ENCODE results near the gene FXYD5.
A peak's percentile ranks its signal among the peaks of the same experiment; 100 is the strongest.
"Not testable (repeated sequence)": the region's sequence is repeated elsewhere in the genome, so short reads cannot be mapped to it uniquely, and the experiment has no call there.

FXYD5 gene

DNA sequence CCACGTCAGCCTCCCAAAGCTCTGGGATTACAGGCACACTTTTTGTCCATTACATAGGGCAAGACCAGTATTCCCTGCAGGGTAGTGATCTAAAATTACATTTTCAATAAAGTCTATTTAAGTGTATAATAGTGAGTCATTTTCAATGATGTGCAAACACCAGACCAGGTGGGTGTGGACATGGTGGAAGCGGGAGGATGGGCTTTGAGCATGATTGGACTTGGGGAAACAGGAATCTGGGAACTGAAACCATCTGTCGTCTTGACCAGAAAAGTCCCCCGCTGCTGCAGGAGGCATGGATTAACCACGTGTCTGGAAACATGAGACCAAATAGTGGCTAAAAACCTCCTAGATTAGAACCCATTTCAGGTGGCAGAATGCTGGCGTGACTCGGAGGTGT lies 34.0 kb upstream of the FXYD5 start:
- no peak for DNase-seq

DNA sequence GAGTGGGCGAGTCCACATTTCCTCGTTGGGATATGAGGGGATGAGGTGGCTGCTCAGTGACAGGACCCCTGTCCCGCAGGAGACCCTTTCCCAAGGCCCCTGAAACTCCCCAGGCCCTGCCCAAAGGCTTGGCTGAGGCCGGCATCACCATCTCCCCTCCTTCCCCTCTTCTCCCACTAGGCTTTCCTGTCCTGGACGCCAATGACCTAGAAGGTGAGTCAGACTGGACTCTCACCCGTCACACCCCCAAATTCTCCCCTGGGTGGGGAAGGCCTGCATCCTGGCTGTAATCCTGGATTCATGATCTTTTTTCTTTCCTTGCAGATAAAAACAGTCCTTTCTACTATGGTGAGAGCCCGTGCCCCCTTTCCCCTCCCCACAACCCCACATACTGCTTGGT lies 33.6 kb upstream of the FXYD5 start:
- no peak for DNase-seq

DNA sequence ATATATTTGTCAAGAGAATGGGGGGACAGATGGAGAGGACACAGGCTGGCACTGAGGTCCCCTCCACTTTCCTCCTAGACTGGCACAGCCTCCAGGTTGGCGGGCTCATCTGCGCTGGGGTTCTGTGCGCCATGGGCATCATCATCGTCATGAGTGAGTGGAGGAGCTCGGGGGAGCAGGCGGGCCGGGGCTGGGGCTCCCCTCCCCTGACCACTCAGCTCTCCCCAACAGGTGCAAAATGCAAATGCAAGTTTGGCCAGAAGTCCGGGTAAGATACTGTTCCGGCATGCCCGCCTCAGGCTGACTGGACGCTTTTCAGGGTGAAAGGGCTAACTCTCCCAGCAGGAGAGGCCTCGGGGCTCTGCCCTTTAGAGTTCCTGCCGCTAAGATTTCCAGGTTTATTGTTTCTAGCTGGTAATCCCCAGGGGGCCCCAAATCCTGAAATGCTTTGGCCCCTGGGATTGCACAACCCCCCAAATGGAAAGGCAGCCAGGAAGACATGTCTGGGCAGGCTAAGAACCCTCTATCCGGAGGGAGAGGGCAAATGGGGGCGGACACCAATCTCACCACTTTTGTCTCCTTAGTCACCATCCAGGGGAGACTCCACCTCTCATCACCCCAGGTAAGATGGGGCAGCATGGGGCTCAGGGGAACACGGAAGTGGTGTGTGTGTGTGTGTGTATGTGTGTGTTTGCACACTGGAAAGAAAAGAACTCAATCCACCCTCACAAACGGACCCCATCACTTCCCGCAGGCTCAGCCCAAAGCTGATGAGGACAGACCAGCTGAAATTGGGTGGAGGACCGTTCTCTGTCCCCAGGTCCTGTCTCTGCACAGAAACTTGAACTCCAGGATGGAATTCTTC lies 31.6 kb upstream of the FXYD5 start:
- no peak for DNase-seq

DNA sequence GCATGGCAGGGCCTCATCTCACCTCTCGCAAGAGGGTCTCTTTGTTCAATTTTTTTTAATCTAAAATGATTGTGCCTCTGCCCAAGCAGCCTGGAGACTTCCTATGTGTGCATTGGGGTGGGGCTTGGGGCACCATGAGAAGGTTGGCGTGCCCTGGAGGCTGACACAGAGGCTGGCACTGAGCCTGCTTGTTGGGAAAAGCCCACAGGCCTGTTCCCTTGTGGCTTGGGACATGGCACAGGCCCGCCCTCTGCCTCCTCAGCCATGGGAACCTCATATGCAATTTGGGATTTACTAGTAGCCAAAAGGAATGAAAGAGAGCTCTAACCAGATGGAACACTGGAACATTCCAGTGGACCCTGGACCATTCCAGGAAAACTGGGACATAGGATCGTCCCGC lies 31.0 kb upstream of the FXYD5 start:
- no peak for DNase-seq

DNA sequence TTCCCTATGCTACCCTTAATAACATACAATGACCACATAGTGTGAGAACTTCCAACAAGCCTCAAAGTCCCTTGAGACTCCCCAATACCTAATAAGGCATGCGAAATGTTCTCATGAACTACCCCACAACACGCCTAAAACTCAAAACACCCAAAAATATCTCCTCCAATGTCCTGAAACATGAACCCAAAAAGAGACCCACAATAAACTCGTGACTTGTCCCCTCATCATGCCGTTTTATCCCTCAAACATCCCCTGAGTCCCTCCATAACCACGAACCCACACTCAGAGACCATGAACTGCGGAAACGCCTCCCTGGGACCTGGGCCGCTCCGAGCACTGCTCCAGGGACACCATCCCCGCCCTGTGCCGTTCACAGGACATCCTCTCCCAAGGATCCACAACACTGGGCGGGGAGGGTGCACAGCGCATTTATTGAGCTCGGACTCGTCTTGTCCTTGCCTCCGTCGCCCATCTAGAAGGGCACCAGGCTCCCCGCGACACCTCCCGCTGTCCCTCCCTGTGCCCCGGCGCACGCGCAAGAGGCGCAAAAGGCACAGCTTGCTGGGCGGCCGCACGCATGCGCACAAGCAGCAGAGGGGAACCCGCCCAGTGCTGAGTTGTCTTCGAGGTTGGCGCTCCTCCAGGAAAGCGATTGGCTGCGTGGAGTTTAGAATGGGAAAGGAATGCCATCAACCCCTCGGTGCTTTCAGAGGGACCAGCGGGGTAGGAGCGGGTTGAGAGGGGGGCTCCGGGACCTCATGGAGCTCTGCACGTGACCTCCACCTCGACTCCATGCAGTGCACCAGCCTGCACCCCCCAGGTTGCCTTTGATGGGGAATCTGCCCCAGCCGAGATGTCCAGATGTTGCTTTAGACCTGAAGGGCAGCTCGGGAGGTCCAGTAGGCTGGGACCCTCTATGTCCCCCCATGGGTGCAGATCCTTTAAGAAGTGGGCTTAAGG lies 30.2 kb upstream of the FXYD5 start:
- DNase-seq: peak; percentile 85 to 89

DNA sequence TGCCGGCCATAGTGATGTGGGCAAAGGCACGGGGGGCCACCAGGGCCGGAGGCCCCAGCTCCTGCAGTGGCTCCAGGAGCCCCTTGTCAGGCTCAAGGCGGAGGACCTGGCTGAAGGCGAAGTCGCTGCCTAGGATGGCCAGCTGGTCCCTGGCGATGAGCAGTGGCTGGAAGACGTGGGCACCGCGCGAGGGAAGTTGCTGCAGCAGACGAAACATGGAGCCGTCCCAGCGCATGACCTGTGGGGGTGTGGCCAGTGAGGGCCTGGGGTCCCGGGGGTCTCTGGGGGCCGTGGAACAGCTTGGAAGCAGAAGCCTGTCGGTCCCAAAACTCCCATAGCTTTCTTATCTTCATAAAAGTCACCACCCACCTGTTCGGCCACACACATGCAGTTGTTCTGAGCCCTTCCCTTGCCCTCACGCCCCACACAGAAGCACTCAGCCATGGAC lies 29.2 kb upstream of the FXYD5 start:
- no peak for DNase-seq

DNA sequence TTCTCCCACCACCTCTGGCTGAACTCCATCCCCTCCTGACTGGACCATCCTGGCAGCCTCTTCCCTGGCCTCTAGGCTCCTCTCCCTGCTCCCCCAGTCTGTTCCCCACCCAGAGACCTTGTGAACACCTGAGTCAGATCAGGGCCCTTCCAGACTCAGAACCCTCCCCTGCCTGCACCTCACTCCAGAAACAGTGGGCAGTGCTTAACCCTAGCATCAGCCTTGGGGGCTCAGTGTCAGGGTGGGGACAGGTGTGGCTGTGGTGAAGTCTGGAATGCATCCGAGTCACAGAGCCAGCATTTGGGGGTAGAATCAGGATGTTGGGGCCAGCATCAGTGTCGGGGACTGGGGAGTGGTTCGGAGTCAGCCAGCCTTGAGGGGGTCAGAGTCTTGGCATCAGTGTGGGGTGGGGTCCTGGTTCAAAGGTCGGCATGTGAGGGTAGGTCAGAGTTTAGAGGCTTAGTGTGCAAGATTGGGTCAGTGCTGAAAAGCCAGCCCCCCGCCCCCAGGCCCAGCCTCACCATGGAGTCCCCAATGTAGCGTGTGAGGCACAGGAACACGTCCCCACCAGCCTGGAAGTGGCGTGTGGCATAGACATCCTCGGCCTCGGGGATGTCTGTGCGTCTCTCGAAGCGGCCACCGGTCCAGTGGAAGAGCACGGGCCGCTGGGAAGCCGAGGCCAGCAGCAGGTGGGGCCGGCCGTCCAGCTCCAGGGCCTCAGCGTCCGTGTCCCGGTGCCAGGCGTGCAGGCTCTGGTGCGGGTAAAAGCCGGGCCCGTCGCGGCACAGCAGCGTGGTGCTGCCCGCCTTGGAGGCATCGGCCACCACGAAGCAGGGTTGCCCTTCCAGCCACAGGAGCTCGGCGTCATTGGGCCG lies 28.5 kb upstream of the FXYD5 start:
- no peak for DNase-seq

DNA sequence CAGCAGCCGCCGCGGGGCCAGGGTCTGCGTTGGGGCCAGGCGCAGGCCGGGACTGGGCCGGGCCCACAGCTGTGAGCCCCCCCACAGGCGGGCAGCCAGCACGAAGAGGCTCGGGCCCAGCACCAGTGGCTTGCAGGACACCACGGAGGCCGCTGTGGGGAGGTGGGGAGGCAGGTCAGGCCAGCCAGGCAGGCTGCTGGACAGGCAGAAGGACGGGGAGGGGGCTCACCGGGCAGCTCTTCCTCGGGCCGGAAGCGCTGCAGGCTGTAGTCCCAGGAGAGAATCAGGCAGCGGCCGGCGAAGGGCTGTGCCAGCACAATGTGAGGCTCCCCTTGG lies 27.9 kb upstream of the FXYD5 start:
- no peak for DNase-seq

DNA sequence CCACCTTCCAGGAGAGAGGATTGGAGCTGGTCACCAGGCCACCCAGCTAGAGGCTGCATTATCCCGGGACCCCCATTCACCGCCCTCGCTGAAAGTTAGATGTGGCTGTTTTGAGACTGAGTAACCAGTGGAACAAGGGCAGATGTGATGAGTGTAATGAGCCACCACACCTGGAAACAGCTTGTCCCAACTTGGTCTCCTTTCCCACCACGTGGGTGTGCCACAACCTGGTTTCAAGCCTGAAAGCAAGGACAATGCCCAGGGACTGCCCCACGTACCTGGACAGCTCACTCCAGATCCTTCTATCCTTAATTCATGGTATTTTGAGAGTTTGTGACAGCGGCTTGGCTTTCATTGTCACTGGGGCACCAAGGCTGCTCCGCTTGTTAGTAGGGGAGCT lies 26.7 kb upstream of the FXYD5 start:
- DNase-seq: no peak

DNA sequence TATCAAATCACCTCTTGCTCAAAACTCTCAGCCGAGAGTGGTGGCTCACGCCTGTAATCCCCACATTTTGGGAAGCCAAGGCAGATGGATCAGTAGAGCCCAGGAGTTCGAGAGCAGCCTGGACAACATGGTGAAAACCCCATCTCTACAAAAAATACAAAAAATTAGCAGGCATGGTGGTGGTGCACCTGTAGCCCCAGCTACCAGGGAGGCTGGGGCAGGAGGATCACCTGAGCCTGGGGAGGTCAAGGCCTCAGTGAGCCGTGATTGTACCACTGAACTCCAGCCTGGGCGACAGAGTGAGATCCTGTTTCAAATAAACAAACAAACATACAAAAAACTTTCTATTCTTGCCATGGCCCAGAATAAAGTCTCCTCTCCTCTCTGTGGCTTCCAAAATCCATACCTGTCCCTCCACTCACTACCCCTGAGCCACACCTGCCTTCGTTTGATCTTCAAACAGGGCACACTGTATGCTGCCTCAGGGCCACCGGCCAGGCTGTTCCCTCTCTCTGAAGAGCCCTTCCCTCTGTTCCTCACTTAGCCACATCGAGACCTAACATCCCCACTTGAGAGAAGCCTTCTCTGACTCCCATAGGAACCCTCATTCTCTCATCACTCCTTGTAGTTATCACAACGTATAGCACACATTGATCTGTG lies 26.0 kb upstream of the FXYD5 start:
- DNase-seq: no peak

DNA sequence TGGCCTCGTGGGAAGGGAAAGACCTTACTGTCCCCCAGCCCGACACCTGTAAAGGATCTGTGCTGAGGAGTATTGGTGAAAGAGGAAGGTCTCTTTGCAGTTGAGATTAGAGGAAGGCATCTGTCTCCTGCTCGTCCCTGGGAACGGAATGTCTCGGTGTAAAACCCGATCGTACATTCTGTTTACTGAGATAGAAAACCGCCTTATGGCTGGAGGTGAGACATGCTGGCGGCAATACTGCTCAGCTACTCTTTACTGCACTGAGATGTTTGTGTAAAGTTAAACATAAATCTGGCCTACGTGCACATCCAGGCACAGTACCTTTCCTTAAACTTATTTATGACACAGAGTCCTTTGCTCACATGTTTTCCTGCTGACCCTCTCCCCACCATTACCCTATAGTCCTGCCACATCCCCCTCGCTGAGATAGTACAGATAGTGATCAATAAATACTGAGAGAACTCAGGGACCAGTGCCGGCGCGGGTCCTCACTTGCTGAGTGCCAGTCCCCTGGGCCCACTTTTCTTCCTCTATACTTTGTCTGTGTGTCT lies 24.7 kb upstream of the FXYD5 start:
- DNase-seq: not testable (repeated sequence)

DNA sequence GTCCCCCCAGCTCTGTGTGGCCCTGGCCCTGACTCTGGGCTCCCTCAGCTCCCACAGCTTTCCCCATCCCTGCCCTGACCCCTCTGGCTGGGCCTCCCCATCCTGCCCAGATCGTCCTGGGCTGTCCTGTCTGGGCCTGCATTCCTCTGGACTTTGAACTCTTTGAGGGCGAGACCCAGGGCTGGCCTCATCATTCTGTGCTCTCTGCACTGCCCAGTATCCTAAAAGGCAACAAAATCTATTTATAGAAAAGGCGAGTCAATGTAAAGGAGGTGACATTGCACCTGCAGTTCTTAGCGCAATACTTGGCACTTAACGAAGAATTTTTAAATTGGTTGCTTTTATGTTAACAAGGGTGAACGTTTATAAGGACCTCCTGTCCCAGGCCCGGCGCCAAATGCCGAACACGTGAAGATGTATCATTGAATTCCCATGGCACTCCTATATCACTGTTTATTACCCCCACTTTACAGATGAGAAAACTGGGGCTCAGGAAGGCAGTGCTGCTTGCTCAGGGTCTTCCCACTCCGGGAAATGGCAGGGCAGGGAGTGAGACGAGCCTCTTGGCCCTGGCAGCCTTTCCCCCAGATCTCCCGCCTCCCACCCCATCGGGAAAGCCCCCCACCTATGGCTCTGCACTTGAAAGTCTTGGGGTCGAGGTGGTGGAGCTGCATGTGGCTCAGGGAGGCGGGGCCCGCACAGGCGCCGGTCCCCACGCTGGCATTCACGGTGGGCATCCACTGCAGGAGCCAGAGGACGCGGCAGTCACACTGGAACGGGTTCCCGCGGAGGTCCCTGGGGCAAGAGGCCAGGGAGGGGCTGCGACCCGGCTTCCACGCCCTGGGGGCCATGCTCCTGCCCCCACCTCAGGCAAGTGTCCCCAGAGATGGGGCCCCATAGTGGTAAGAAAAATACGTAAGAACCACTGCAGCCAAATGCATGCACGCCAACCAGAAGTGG lies 23.5 kb upstream of the FXYD5 start:
- no peak for DNase-seq

DNA sequence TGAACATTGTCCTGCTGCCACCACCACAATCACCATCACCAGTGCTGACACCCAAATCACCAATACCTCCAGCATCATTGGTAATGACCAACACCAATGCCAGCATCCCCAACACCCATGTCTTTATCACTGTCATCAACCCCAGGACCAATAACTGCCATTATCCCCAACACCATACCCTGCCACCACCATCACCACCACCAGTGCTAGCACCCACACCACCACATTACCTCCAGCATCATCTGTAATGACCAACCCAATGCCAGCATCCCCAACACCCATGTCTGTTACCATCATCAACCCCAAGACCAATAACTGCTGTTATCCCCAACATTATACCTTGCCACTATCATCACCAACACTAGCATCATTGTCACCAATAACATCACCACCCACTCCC lies 22.3 kb upstream of the FXYD5 start:
- no peak for DNase-seq

DNA sequence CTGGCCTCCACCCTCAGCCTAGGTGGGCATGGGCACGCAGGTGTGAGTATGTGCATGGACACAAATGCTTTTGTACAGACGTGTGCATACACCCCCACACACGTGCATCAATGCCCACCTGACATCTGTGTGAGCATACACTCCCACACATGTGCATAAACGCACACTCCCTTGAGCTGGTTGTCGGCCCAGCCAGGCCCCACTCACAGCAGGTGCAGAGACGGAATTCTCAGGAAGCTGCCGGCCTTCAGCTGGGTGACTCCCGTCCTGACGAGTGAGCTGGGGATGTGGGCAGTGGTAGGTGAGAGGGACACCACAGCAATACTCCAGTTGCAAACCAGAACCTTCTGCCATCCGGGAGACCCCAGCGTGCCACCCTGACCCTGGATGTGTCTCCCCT lies 20.7 kb upstream of the FXYD5 start:
- no peak for DNase-seq

DNA sequence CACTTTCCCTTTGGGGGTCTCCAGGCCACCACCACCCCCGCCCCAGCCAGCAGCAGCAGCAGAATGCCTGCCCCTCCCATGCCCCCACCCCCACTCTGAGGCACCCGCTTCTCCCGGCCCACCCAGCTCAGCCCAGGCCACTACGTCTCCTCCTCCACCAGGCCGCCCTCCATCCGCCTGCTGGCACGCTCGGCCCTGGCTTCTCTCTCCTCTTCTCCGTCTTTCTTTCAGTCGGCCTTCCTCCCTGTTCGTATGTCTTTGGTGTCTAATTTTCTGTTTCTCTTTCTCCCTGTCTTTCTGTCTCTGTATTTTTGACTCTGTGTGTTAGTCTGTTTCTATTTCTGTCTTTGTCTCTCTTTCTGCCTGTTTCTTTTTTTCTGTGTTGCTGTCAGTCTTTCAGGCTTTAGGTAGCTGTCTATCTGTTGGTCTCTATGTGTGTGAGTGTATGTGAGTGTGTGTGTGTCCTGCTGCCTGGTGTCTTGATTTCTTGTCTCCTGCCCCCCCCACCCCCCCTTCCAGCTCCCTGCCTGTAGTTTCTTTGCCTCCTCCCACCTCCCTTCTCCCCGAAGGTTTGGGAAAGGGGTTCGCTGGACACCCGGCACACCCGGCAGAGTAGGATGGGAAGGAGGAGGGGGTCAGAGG lies 19.8 kb upstream of the FXYD5 start, which contains the start of gene LGI4:
TSS of gene LGI4 (minus strand) at position 459 of the 642 bp plus-strand sequence. CDS start at position 80, 379 bp downstream.
- DNase-seq: no peak

DNA sequence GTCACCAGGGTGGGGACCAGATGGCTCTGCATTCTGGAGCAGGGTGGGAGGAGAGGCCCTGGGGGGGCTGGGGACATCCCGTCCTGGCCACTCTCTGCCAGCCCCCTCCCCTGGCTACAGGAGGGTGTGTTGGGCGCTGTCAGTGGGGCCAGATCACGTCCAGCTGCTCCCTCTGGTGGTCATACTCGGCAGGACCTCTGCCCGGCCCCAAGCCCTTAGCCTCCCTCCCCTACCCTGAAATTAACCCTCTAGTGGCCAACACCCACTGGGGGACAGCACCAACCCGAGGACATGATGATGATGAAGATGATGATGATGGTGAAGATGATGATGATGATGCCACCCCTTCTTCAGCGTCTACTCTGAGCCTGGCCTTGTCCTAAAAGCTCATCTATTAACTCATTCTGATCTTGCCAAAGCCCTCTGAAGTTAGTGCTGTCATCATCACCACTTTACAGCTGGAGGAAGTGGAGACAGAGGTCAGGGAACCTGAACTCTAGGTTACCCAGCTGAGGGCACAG lies 19.1 kb upstream of the FXYD5 start:
- DNase-seq: peak; percentile 53 to 59

DNA sequence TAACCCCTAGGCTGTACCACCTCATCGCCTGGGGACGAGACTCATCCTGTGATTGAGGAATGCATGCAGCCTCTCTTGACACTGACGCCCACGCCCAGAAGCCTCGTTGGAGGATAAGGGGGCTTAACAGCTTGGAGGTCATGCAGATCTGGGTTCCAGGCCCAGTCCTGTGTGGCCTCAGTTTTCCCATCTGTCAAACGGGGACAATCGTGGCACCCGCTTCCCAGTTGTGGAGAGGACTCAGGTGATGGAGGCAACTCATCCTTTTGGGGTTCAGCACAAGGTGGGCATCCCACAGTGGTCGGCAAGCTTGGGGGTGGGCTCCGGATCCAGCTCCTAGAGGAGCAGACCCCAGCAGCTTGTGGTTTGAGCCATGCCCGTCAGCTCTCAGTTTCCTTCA lies 18.3 kb upstream of the FXYD5 start:
- DNase-seq: no peak

DNA sequence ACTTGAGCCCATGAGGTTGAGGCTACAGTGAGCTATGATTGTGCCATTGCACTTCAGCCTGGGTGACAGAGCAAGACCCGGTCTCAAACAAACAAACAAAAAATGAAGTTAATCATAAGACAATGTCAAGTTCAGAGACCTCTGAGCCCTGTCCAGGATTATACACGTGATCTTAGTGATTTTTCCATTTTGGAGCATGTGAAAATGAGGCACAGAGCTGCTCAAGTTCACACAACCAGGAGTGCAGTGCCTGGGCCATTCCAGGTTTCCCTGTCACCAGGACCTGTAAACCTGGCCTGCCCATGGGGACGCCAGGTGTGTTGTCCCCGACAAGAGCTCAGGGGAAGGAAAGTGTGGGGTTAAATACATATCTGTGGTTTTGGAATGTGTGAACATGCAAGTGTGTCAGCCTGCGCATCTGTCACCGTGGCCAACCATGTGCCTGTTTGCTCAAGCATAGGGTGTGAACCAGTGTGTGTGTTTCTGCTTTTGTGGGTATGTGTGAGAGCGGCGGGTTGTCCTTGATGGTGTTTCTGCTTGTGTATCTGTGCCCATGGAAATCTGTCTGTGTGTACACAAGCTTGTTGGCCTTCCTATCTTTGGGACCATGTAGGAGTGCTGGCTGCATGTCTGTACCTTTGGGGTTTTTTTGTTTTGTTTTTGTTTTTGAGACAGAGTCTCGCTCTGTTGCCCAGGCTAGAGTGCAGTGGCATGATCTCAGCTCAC lies 17.4 kb upstream of the FXYD5 start:
- no peak for DNase-seq

DNA sequence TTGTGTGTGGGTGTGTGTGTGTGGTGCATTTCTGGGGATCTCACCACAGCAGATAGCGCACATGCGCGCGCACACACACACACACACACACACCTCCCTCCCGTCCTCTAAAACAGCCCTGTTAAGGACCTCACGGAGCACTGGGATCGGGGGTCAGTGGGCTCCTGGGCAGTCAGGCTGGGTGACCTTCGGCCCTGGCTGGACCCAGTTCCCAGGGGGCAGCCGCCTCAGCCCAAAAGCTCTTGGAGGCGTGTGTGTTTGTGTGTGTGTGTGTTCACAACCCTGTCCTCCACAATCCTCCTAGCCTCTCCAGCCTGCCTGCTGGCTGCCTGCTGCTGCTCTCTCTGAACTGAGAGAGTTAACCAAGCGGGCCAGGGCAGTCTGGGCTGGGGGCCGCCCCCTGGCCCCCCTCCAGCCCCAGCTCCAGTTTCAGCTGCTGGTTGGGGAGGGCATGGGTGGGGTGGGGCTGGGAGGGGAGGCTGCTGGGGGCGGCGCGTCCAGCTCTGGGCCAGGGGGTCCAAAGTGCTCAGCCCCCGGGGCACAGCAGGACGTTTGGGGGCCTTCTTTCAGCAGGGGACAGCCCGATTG lies 16.1 kb upstream of the FXYD5 start, which contains the start of gene FXYD1:
TSS of gene FXYD1 (plus strand) at position 520 of the 588 bp plus-strand sequence. CDS start 1,256 bp downstream, outside the sequence.
- no peak for DNase-seq
